Osteoblast (primary cell): Measurements from ENCODE around the gene UBE2E2. TPM values are rescaled to one million over a fixed set of nuclear protein-coding genes. Genes with fewer than 3 reads are reported as not detected.

Source experiments
- DNase-seq: peaks from one replicate; pipeline ENCODE4 v3.0.0; 2011; ENCODE audit warnings: low spot score, mixed read lengths; ENCODE audit not compliant: insufficient read length; ENCODE audit errors: missing footprints
- H2AFZ ChIP-seq: 2 replicates; pipeline ENCODE4 v1.6.0; 2011; ENCODE audit warnings: mild to moderate bottlenecking, low read length
- H3K27ac ChIP-seq: 2 replicates; pipeline ENCODE4 v1.5.1; 2011; ENCODE audit warnings: mild to moderate bottlenecking, low read depth, low read length, moderate library complexity
- H3K27me3 ChIP-seq: 2 replicates; pipeline ENCODE4 v1.6.0; 2012; ENCODE audit warnings: mild to moderate bottlenecking, control low read depth, inconsistent platforms, low read length, moderate library complexity; ENCODE audit not compliant: insufficient read depth
- H3K36me3 ChIP-seq: 2 replicates; pipeline ENCODE4 v1.5.1; 2011; ENCODE audit warnings: mild to moderate bottlenecking, low read length, control low read depth, moderate library complexity; ENCODE audit not compliant: insufficient read depth
- H3K4me1 ChIP-seq: 2 replicates; pipeline ENCODE4 v1.5.1; 2011; ENCODE audit warnings: mild to moderate bottlenecking, low read length, control low read depth, moderate library complexity; ENCODE audit not compliant: insufficient read depth
- H3K4me2 ChIP-seq: 2 replicates; pipeline ENCODE4 v1.6.0; 2011; ENCODE audit warnings: mild to moderate bottlenecking, low read length; ENCODE audit not compliant: insufficient read depth
- H3K4me3 ChIP-seq: fragments of 200-600 bp; sonication (generic); 3 replicates; pipeline ENCODE4 v1.5.1; 2012; ENCODE audit warnings: mild to moderate bottlenecking, low read length, inconsistent platforms; ENCODE audit not compliant: insufficient read depth
- H3K79me2 ChIP-seq: 2 replicates; pipeline ENCODE4 v1.6.0; 2012; ENCODE audit warnings: mild to moderate bottlenecking, low read length, control low read depth, inconsistent platforms; ENCODE audit not compliant: insufficient read depth
- H3K9me3 ChIP-seq: 2 replicates; pipeline ENCODE4 v1.5.1; 2011; ENCODE audit warnings: low read depth, low read length, control low read depth
- H4K20me1 ChIP-seq: 2 replicates; pipeline ENCODE4 v1.6.0; 2012; ENCODE audit warnings: mild to moderate bottlenecking, low read length, control low read depth; ENCODE audit not compliant: insufficient read depth
- total RNA-seq: library from RNA; depleted of rRNA; stranded (reverse); fragments of >200 nt; gene quantifications from 2 replicates; pipeline ENCODE4 v1.2.3, GENCODE V29; 2012
- TF ChIP-seq, protein P1 (sequence below): IDR thresholded peaks from 2 replicates; pipeline ENCODE4 v1.5.1; 2011; ENCODE audit warnings: mild to moderate bottlenecking, low read depth, low read length, moderate library complexity; ENCODE audit errors: extremely low read depth

UBE2E2 gene
- total RNA-seq, 1 donor: 49.6 TPM

GRCh38 chr3:23232854-23233253 lies 29.7 kb downstream of the UBE2E2 start:
- Histone ChIP-seq H3K4me3 (no peak overlapping the region), H3K27me3 (no peaks in the 10 kb centered on the region), H4K20me1 (peaks cover 34% of the 10 kb centered on the region), H3K4me1 (no peaks in the 10 kb centered on the region), H3K4me2 (no peak overlapping the region), H3K79me2 (peaks cover 62% of the 10 kb centered on the region), H2AFZ (no peak overlapping the region), H3K9me3 (no peaks in the 10 kb centered on the region), H3K27ac (no peak overlapping the region), H3K36me3 (no peaks in the 10 kb centered on the region)
- no peak for DNase-seq
- TF ChIP-seq, protein P1, sequence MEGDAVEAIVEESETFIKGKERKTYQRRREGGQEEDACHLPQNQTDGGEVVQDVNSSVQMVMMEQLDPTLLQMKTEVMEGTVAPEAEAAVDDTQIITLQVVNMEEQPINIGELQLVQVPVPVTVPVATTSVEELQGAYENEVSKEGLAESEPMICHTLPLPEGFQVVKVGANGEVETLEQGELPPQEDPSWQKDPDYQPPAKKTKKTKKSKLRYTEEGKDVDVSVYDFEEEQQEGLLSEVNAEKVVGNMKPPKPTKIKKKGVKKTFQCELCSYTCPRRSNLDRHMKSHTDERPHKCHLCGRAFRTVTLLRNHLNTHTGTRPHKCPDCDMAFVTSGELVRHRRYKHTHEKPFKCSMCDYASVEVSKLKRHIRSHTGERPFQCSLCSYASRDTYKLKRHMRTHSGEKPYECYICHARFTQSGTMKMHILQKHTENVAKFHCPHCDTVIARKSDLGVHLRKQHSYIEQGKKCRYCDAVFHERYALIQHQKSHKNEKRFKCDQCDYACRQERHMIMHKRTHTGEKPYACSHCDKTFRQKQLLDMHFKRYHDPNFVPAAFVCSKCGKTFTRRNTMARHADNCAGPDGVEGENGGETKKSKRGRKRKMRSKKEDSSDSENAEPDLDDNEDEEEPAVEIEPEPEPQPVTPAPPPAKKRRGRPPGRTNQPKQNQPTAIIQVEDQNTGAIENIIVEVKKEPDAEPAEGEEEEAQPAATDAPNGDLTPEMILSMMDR: no peak

DNA sequence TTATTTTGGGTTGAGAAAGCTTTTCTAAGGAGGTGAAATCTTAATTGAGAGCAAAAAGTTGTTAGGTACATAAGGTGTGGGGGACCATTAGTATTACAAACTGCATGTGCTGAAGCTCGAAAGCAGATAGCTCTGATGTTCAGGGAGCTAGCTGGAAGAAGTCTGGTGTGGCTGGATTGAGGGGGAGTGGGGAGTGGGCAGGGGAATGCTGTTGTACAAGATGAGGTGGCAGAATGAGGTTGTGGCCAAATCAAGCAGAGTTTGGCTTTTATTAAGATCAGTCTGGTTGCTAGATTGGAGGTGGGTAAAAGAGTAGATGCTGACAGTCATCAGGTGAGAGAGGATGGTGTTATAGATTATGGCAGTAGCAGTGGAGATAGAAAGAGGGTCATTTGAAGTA lies 32.1 kb downstream of the UBE2E2 start:
- H2AFZ ChIP-seq: no peak overlapping the region
- H3K36me3 ChIP-seq: no peaks in the 10 kb centered on the region
- peaks cover 4% of the 10 kb centered on the region for H3K4me1 ChIP-seq
- H3K4me2 ChIP-seq: no peak overlapping the region
- no peak overlapping the region for H3K27ac ChIP-seq
- no peak for DNase-seq
- H3K9me3 ChIP-seq: no peaks in the 10 kb centered on the region
- H4K20me1 ChIP-seq: peaks cover 45% of the 10 kb centered on the region
- H3K79me2 ChIP-seq: peaks cover 69% of the 10 kb centered on the region
- no peaks in the 10 kb centered on the region for H3K27me3 ChIP-seq
- TF ChIP-seq, protein P1: no peak
- no peak overlapping the region for H3K4me3 ChIP-seq

GRCh38 chr3:23236890-23237289 lies 33.8 kb downstream of the UBE2E2 start:
- H3K4me1 ChIP-seq: peaks cover 4% of the 10 kb centered on the region
- H3K36me3 ChIP-seq: no peaks in the 10 kb centered on the region
- DNase-seq: no peak
- TF ChIP-seq, protein P1: no peak
- no peaks in the 10 kb centered on the region for H3K27me3 ChIP-seq
- no peak overlapping the region for H3K4me2 ChIP-seq
- H3K9me3 ChIP-seq: no peaks in the 10 kb centered on the region
- H3K27ac ChIP-seq: no peak overlapping the region
- peaks cover 61% of the 10 kb centered on the region for H3K79me2 ChIP-seq
- H3K4me3 ChIP-seq: no peak overlapping the region
- H4K20me1 ChIP-seq: peaks cover 40% of the 10 kb centered on the region
- H2AFZ ChIP-seq: no peak overlapping the region

DNA sequence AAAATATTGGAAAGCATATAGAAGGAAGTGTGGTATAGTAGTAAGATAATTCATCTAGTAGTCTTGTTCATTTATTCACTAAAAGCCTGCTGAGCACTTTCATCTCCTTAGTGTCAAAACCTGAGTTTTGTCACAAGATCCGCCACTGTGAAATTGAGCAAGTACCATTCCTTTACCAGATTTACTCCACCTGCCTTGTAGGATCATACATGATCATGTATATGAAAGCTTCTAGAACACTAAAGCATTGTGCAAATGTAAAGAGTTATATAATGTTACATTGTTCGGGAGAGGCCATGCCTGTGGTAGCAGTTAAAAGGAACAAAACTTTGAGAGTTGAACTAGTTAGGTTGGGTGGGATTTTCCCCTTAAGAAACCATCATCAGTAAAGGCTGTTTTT lies 35.0 kb downstream of the UBE2E2 start:
- H3K36me3 ChIP-seq: no peaks in the 10 kb centered on the region
- H2AFZ ChIP-seq: no peak overlapping the region
- no peak overlapping the region for H3K4me3 ChIP-seq
- no peak for DNase-seq
- H3K4me2 ChIP-seq: no peak overlapping the region
- H3K4me1 ChIP-seq: peaks cover 4% of the 10 kb centered on the region
- peaks cover 31% of the 10 kb centered on the region for H4K20me1 ChIP-seq
- H3K27me3 ChIP-seq: no peaks in the 10 kb centered on the region
- TF ChIP-seq, protein P1: no peak
- no peaks in the 10 kb centered on the region for H3K9me3 ChIP-seq
- no peak overlapping the region for H3K27ac ChIP-seq
- peaks cover 61% of the 10 kb centered on the region for H3K79me2 ChIP-seq
